Lung microvascular endothelial cell (primary cell): Measurements from ENCODE around the gene MYO9A. TPM values are rescaled to one million over a fixed set of nuclear protein-coding genes. Genes with fewer than 3 reads are reported as not detected.
A peak's percentile ranks its signal among the peaks of the same experiment; 100 is the strongest.
"Not testable (repeated sequence)": the region's sequence is repeated elsewhere in the genome, so short reads cannot be mapped to it uniquely, and the experiment has no call there.

Experiments
- DNase-seq, 2 donors: peaks; one replicate each; pipeline versions ENCODE4 v3.0.0 to v3.0.0-alpha.2; 2010; ENCODE audit warnings: low read depth in 2 of 2
- total RNA-seq: library from RNA; depleted of rRNA; stranded (reverse); fragments of >200 nt; gene quantifications from 2 replicates; pipeline ENCODE4 v1.2.1, GENCODE V29; 2014

The MYO9A gene
- total RNA-seq, 1 donor from 2014 or later: 23.2 TPM

GRCh38 chr15:72050700-72051099 is 67.2 kb downstream of the MYO9A start:
- DNase-seq: no peak

DNA sequence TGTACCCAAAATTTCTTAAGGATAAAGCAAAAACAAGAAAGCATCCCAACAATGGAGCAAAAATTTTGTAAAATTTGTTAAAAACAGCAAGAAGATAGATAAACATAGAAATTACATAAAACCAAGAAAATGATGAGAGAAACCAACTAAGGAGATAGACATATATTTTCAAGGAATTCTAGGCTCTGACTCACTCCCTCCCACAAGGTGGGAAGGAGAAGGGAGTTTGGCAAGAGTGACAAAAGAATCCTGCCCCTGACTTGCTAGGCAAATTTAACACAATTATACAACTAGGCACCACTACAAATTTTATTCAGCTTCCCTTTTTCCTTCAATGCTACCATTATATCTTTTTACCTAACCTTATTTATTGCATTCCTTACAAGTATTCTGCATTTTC is 70.9 kb downstream of the MYO9A start:
- no peak for DNase-seq

DNA sequence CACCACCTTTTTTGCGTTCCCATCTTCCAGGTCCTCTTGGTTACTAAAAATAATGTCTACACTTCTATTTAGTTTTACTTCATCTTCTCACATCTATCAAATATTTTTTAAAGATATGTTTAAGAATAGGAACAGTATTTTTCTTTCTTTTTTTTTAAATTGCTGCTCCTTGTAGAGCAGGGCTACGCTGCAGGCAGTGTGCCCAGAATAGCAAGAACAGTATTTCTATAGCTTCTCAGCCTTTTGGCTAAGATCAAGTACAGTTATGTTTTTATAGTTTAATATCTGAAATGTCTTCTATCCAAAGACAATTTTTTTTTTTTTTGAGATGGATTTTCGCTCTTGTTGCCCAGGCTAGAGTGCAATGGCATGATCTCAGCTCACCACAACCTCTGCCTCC is 73.0 kb downstream of the MYO9A start:
- no peak for DNase-seq

DNA sequence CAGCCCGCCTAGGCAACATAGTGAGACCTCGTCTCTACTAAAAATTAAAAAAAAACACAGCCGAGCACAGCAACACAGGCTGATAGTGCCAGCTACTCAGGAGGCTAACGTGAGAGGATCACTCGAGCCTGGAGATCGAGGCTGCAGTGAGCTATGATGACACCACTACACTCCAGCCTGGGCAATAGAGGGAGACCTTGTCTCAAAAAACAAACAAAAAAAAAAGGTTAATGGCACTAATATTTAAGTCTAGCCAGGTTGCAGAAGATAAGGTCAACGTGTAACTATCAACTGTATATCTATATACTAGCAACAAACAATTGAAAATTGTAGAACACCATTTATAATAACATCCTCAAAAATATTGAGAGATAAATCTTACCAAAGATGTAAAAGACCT is 75.1 kb downstream of the MYO9A start:
- DNase-seq: no peak

- no peak for DNase-seq
Measured at GRCh38 chr15:72042054-72042453, 75.9 kb downstream of the MYO9A start.

DNA sequence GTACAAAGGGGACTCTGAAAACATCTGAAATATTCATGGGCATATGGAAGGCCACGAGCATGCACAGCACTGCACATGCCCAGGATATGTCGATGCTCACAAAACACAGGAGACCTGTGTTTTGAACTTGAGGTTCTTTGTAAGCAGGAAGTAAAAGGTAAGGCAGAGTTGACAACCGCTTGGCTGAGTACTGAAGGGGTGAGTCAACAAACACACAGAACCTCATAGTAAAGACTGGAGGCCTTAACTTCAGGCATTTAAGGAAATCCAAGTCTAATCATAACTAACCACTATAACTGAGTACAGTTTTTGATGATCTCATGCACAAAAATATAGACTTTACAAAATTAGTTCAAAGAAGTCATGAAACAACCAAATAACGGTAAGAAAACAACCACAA is 80.6 kb downstream of the MYO9A start:
- DNase-seq: peak in 1 of 2 donors; percentile 29

GRCh38 chr15:72034859-72035650 is 82.9 kb downstream of the MYO9A start:
- DNase-seq: no peak

DNA sequence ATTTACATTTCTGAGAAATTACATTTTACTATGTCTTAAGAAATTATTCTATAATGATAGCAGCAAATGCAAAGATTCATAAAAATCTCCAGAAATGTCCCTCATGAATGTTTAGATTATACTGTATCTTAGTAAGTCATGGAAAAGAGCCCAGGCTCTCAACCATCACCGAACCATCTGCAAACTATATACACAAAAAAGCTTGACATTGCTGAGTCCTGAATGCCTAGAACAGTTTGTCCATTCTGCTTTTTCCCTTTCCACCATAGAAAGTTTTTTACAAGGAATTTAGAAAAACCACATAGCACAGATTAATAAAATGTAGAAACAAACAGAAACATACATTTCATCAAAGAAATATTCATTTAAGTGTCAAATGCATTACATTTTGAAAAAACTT is 83.6 kb downstream of the MYO9A start:
- no peak for DNase-seq

DNA sequence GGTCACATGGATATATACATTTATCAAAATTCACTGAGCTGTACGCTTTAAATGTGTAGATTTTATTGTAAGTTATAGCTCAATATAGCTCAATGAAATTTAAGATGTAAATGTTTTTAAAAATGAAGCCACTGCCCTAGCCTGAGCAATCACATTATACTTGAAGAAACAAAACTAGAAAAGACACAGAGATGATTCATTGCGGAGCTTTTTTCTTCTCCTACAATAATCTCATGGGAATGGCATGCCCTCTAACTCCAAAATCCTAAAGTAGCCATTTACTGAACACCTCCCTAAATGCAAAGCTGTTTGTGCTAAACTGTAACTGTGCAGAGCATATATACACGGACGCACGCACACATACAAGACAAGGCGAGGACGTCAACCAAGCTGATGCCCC is 84.2 kb downstream of the MYO9A start:
- no peak for DNase-seq

DNA sequence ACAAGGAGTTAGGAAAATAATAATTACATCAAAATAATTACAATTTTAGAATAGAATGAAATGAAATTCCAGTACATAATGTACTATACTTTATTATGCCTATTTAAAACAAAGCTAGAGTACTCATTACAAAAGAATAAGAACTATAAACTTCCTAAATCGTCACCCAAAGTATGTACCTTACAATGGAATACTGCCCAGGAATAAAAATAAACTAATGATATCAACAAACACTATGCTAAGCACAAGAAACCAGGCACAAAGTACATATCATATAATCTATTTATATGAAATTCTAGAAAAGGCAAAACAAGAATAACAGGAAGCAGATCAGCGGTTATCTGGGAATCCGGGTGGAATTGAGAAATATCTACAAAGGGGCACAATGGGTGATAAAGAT is 84.7 kb downstream of the MYO9A start:
- DNase-seq: peak in 1 of 2 donors; percentile 5

DNA sequence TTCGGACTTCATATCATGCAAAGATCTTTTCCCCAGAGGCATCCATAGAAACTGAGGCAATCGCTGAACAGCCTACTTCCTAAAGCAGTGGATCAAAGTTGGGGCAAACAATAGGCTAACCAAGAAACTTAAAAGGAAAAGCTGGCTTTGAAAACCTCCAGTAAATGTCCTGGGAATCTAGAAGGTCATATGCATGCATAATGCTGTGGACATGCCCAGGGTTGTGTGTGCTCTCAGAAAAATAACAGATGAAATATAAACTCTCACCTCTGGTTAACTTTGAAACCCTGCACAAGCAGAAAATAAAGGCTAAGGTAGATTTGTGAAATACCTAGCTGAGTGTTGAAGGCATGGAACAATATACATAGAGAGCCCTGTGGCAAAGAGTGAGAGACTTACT is 96.3 kb downstream of the MYO9A start:
- DNase-seq: no peak

DNA sequence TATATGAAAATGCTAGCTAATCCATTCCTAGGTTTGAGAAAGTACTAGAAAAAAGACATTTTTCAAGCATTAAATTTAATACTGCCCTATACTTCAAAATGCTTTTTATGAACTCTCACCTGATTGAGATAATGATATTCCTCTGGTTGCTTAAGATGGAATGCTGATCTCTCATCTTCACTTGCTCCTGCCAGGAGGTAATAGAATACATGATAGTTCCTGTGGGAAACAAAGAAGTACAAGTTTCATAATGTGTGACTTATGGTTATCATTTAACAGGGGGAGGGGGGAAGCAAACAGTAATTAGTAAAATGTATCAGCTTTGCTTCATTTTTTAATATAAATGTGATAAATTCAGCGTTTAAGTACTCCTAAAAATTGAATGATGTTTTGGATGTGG is 97.2 kb downstream of the MYO9A start:
- no peak for DNase-seq

DNA sequence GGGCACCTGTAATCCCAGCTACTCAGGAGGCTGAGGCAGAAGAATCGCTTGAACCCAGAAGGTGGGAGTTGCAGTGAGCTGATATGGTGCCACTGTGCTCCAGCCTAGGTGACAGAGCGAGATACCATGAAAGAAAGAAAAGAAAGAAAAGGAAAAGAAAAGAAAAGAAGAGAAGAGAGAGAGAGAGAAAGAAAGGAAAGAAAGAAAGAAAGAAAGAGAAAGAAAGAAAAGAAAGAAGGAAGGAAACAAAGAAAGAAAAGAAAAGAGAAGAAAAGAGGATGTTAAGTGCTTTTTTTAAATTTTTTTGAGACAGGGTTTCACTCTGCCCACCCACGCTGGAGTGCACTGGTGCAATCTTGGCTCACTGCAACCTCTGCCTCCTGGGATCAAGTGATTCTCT is 103.4 kb downstream of the MYO9A start:
- not testable (repeated sequence) for DNase-seq

- no peak for DNase-seq
Measured at GRCh38 chr15:72013703-72014102, 104.2 kb downstream of the MYO9A start.

GRCh38 chr15:72011302-72011942 is 106.5 kb downstream of the MYO9A start:
- DNase-seq: no peak

DNA sequence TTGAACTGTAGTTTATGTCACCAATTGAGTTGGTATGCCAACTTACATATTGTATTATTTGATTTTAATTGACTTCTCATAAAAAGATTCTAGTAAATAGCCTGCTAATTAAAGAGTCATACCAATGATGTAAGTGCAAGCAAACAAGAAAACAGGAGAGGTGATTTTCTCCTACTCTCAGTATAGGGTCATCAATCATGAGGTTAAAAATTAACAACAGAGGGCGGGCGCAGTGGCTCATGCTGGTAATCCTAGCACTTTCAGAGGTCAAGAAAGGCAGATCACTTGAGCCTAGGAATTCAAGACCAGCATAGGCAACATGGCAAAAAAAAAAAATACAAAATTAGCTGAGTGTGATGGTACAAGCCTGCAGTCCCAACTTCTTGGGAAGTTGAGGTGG is 108.7 kb downstream of the MYO9A start:
- DNase-seq: no peak

DNA sequence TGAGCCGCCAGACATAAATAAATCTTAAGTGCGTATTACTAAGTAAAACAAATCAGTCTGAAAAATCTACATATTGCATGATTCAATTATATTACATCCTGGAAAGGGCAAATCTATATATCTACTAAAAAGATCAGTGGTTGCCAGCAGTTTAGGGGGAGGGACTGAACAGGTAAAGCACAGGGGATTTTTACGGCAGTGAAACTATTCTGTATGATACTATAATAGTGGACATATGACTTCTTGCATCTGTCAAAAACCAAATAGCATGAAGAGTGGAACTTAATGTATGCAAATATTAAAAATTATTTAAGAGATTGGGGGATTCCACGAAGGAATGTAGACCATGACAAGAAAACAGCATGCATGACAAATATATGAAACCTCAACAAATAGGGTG is 111.6 kb downstream of the MYO9A start:
- no peak for DNase-seq

- no peak for DNase-seq
Measured at GRCh38 chr15:72005483-72005882, 112.5 kb downstream of the MYO9A start.

DNA sequence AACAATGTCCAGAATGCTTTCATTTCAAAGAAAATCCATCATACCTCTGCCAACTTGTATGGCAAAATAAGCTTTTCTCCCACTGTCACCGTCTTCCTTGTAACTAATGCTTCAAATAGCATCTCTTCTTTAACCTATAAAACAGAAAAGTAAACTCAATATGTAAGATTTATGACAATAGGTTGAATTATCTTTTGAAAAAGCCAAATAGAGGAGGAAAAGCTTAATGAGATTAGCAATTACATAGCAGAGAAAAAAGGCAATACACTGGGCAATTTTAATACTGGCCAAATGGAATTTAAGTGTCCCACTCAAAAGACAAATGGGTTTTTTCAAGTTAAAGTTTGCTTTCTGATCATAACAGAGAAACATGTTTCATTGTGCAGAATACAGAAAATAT is 118.1 kb downstream of the MYO9A start:
- no peak for DNase-seq

GRCh38 chr15:71998717-71999116 is 119.2 kb downstream of the MYO9A start:
- not testable (repeated sequence) for DNase-seq

- DNase-seq: peak in 1 of 2 donors; percentile 30
Measured at GRCh38 chr15:71997691-71998090, 120.3 kb downstream of the MYO9A start.

- DNase-seq: no peak
Measured at GRCh38 chr15:71975816-71976150, 142.2 kb downstream of the MYO9A start.

DNA sequence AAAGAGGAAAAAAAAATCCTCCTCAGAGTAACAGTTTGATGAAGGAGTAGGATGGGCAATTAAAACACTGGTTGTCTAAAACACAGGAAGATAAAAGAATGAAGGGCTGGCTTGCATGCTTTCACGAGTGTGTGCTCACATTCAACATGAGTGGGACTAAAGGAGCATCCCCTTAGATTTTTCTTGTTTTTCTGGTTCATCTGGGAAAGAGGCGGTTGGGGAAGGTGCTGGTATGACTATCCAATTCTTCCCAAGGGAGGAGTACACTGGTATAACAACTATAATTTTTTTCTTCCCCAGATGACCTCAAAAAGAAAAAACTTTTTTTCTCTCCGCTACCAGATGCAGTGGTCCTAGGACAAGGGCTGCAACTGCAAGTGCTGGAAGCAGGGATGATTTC is 143.7 kb downstream of the MYO9A start:
- no peak for DNase-seq
